Activated CD4-positive, alpha-beta T cell treated with anti-CD3 and anti-CD28 coated beads for 24 hours (primary cell): ENCODE measurements around the gene STUM.

ENCODE experiments used
- DNase-seq, 2 donors: peaks; one replicate each; pipeline ENCODE4 v3.0.0-alpha.2; 2020; ENCODE audit warnings: low read depth in 2 of 2

Gene STUM

DNA sequence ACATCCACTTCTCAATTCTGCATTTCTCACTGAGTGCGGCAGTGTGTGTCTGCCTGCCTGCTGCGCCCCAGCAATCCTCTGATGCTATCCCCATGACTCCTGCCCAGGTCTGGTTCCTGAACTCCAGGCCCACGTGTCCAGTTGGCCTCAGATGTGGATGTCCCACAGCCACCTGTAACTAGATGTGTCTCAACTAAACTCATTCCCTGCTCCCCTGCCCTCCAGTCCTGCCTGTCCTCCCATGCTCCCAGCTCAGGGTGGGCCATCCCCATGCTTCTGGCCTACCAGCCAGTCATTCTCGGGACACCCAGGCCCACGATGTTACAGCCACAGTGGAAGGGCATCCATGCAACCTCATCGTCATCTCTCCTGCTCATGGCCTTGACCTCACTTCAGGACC is 76.8 kb downstream of the STUM start:
- DNase-seq = no peak

DNA sequence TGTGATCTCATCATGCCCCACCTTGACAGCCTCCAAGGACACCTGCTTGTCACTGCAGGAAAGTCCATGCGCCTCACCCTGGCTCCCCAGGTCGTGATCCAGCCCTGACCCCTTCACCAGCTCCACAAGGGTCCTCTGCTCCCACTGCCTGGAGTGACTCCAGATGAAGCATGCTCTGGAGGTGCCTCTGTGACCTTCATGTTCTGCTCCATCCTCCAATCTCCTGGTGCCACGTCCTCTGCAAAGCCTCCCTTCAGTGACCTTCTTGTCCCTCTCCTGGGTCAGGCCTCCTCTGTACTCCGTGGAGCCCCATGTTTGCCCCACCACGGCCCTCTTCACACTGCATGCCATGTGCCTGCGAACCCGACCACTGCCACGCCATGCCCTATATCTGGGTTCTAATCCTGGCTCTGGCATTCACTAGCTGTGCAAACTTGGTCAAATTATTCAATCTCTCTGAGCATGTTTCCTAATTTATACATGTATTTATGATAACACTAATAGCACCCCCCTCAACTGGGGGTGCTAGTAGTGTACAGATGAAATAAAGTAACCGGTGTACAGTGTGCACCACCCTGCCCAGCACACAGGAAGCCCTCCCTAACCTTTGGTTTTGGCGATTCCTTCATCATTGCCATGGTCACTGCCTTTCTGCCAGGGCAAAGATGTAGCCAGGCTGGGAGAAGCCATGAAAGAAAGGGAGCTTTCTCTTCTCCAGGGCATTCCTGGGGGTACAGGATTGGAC is 77.4 kb downstream of the STUM start:
- DNase-seq = no peak

DNA sequence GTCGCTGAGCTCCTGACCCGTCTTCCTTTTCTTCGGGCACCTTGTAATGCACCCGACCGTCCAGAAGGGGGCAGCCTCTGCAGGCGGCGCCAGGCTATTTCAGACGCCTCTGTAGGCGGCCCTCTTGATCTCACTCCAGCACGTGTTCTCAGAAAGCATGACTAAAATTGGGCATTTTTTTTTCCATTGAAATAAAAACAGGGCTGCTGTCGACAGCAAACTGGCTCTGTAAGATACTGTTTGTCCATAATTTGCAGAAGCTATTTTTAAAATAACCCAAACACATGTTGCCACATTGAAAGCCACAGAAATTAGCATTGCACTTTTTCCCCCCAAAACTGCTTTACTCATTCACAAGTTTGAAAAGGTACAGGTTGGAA is 78.0 kb downstream of the STUM start:
- peak; percentile 72 to 74 for DNase-seq

DNA sequence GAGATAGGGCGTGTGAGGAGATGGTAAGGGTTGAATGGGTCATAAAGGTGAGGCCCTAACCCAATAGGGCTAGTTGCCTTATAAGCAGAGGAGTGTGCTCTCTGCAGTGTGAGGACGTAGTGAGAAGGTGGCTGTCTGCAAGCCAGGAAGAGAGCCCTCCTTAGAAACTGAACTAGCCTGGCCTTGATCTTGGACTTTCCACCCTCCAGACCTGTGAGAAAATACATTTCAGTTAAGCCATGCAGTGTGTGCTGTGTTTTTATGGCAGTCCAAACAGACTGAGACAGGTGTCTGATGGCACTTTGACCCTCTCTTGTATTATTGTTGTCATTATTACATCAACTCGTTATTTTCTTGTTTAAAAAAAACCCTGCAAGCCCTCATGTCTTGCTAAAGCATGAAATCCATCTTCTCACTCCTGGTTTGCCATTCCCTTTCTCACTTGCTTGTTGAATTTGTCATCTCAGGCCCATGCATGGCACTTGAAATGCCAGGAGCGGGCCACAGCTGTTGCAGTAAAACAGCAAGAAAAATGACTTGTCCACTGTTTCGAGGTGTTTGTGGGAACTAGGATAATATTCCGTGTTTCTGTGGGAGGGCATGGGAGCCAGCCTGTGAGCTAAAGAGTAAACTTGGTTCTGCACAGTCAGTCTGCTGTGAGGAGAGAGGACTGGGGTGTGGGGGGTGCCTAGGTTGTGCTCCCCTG is 78.6 kb downstream of the STUM start:
- no peak for DNase-seq

DNA sequence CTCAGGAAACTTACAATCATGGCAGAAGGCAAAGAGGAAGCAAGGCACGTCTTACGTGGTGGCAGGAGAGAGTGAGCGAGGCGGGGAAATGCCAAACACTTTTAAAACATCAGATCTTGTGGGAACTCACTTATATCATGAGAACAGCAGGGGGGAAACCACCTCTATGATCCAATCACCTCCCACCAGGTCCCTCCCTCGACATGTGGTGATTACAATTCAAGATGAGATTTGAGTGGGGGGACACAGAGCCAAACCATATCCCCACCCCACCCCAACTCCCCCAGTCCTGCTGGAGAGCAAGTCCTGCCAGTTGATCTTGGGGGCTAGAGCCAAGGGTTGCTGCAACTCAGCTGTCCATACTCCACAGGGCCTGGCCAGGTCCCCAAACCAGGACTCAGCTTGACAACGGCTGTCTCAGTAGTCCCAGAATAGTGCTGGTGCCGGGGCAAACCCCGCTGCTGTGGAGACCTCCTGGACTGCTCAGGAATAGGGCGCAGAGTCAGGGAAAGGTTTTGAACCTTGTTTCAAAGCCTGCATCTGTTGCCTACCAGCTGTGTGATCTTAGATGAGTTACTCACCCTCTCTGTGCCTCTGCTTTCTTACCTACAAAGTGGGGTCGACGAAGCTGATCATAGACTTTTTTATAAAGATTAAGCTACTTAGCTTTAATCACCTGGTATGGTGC is 79.5 kb downstream of the STUM start:
- no peak for DNase-seq

DNA sequence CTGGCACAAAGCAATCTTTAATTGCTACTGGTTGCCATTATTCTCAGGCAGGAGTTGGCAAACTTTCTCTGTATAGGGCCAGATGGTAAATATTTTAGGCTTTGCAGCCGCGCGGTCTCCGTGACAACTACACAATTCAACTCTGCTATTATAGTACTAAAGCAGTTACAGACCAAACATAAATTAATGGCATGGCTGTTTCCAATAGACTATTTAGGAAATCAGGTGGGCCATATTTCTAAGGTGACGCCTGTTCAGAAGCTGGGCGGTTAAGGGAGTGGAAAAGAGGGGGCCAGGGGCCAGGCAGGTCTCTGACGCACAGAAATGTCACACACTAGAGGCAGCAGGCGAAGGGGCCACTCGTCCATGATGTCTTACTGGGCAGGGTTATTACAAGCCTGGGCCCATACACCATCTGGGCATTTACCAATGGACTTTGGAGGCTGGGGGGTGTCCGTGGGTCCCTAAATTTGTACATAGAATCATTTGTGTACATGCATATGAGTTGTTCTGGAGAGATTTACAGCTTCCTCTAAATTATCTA is 80.1 kb downstream of the STUM start:
- no peak for DNase-seq

DNA sequence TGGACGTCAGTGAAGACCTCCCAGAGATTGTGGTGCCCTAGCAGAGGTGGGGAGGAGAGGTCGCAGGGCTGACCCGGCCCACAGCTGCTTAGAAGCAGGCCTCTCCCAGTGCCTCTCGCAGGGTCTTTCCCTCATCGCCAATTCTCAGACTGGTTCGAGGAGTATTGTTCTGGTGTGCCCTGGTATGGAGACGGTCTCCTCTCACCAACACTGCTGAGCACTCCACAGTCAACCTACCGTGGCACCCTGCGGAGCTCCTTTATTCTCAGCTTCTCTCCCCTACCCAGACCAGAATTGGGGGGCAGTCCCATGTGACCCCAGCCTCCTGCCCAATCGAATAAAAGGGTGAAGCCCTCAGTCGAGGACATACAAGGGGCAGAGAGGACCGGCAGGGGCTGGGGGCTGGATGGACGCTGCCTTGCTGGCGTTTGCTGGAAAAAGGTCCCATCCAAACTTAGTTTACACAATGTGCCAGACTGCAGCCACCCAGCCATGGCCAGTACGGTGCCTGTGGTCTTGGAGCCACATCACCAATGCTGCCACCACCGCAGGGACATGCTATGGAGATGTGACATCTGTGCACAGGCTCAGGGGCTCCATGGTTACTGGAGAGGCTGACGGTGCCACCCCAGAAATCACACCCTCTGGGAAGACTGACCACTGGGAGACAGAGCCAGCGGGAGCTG is 80.8 kb downstream of the STUM start:
- no peak for DNase-seq

DNA sequence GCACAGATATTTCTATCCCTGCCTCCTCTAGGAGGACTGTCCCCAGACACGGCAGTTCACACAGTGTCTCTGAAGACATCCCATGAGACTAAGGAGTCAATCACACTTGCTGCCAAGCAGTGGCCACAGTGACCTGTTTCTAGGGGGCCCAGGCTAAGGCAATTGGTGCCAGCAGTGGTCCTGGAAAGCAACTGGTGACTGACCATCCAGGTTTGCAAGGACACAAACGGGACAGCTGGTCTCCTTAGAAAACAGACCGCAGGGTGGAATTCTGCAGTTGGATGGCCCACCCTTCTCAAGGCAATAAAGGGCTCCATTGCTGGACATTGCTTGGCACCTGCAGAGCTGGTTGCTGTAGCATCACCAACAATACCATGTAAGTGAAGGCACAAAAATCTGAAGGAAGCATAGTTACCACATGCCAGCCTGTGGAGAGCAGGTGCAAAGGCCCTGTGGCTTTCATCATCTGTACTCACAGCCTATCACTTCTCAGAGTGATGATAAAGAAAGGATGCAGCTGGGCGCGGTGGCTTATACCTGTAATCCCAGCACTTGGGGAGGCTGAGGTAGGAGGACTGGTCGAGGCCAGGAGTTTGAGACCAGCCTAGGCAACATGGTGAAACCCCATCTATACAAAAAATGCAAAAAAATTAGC is 81.5 kb downstream of the STUM start:
- DNase-seq = no peak

DNA sequence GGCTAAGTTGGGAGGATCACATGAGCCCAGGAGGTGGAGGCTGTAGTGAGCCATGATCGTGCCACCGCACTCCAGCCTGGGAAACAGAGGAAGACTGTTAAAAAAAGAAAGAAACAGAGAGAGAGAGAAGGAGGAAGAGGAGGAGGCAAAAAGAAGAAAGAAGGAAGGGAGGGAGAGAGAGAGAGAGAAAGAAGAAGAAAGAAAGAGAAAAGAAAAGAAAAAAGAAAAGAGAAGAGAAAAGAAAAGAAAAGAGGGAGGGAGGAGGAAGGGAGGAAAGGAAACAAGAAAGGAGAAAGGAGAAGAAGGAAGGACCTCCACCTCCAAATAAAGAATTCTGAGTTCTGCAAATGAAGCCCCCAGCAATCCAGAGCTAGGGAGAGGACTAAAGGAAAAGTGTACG is 82.0 kb downstream of the STUM start:
- DNase-seq = no peak

DNA sequence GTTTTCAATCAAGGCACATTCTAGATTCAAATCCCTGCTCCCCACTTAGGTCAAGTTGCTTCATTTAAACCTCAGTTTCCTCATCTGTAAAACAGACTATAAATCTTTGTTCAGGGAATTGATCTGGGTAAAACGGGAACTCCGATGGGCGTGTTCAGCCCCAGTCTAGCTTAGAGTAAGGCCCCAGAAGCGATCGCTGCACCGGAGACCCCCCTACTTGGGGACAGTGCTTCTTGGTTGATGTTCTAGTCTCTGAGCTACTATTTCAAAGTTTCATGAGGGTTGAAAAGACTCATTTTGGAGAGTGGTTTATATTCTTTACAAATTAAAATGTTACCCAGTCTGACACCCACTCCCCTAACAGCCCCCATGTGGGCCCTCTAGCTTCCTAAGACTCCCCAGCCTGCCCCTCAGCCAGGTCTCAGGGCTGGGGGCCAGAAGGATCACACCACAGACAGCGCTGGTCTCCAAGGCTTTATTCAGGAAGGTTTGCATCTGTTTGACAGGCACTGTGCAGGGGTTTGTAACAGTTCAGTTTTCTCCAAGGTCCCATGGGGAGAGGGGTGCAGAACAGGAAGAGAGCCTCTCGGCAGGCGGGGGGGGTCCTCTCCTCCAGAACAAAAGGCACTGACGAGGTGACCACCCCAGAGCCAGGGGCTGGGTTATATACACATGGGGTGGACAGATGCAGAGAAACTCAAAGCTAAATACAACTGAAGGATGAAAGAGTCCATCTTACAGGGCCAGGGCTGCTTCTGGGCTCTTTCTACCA is 82.9 kb downstream of the STUM start:
- no peak for DNase-seq

DNA sequence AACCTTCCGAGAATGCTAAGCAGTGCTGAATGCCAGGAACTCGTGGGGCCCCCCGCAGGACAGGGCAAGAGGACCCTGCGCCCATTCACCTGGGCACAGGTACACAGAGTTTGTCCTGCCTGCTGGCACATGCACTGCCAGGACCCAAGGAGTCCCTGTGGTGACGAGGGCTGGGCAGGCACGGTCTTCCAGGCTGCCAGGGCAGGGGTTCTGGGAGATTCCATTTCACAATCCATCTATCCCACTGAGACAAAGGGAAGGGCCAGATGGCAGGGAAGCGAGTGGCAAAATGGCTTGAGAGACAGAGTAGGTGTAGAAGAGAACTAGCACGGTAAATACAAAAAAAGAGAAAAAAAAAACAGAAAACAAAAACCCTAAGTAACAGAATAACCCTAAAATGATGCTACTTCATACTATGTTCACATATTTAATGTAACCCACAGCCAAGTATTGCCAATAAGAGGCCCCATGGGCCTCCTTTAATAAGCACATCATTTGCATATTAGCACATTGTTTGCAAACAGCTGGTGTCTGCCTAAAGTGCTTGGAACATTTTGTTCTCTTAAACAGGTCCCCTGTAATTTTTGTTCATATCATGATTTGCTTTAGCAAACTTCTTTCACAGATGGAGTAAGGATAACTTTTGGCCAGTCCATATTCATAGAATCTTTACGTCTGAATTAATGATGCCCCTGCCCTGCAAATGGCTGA is 83.8 kb downstream of the STUM start:
- no peak for DNase-seq

DNA sequence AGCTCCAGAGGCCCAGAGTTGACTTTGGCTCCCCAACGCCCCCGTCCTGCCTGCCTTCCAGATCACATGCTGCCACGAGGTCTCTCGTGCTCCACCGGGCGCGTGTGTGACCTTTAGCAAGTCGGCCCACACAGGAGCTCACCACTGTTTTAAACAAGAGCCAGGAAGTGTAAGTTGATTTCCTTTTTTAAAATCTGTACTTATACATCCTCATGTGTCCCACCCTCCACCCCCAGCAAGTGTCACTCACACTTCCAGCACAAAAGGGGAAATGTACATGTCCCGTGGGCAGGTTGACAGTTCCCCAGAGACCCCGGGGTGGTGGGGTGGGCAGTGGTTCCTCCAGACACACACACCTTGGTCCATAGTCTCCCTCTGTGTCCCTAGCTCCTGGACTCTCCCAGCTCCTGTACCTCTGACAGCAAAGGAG is 84.4 kb downstream of the STUM start:
- no peak for DNase-seq

DNA sequence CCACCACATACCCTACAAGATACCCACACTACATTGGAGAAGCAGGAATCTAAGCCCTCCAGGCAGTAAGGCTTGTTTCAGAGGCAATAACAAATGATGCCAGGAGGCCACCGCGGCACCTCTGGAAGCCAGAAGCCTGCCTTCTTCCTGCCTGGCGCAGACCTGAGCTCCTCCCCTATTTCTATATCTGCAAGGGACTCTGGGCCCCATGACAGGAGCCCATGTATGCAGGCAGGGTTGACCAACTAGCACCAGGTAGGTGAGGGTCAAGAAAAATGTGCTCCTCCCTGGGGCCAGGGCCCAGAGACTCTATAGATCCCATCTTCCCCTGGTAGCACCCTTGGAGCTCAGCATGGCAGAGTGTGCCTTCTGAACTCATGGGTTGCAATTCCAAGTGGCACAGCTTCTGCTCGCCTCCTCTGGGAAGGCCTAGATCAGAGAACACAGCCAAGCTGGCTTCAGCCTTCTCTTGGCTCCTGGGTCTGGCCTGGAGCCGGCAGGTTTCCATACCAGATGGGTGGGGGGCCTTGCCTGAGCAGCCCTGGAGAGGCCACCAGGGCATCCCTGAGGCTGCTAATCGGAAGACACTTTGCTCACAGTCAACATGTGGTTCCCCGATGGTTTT is 85.1 kb downstream of the STUM start:
- no peak for DNase-seq

DNA sequence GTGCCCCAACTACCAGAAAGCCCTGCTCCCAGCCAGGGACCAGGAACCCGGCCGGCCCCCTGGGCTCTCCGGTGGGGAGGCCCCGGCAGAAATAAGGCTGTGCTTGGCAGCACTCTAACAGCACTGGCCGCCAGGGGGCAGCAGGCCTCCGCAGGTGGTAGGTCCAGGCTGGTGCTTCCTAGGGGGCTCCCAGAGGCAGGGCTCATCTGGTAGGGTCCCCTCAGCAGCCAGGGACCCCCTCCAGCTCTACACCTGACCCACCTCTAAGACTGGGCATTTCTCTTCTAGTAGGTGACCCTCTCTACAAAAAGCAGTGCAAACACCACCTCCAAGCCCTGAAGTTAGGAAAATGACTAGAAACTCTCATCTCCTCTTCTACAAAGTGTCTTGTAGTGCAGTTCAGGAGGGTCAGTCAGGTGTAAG is 85.6 kb downstream of the STUM start:
- DNase-seq = peak; percentile 73 to 76

DNA sequence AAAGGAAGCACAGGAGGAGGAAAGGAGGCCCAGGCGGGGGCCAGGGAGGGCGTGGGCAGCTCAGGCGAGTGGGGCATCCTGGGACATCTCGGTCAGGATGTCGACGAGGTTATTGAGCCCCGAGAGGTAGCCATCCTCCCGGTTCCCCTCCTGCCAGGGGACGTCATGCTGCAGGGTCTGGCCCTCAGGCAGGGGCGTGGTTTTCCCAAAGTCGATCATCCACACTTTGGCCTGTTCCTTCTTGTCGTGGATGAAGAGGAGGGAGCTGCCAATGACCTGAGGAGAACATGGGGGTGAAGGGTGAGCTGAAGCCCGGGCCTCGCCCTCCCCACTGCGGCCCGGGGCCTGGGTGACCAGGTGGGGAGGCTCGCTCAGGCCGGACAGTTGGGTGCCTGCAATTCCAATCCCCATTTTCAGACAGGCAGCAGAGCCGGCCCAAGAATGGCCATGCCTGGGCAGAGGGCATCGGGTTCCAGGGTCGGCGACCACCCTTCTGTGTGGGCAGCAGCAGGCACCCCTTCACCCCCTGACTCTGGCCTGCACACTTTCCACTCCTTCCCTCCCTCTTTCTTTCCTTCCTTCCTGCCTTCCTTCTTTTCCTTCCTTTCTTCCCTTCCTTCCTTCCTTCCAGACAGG is 86.2 kb downstream of the STUM start:
- no peak for DNase-seq

DNA sequence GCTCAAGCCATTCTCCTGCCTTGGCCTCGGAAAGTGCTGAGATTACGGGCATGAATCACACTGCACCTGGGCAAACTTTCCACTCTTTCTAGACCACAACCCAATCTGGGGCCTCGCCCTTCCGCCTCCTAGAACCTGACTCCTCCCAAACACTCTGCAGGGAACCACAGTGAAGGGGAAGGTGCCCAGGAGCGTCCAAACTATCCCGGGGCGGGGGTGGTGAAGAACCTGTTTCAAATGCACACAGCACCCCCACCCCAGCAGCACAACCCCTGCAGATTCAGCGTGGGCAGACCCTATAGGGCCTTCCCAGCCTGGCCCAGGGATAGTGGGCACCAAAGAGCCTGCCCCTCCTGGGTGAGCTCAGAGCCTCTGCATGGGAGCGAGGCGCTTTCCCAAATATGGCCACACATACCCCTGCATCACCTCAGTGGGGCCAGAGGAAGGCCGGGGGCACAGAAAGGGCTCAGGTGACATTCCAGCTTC is 86.9 kb downstream of the STUM start:
- peak in 1 of 2 donors; percentile 50 for DNase-seq

DNA sequence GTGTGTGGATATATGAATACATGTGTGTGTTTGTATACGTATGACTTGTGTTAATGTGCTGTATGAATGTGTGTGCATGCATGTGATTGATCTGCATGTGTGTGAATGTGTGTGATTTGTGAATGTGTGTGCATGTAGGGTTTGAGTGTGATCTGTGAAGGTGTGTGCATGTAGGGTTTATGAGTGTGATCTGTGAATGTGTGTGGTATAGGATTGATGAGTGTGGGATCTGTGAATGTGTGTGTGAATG is 88.2 kb downstream of the STUM start:
- no peak for DNase-seq

DNA sequence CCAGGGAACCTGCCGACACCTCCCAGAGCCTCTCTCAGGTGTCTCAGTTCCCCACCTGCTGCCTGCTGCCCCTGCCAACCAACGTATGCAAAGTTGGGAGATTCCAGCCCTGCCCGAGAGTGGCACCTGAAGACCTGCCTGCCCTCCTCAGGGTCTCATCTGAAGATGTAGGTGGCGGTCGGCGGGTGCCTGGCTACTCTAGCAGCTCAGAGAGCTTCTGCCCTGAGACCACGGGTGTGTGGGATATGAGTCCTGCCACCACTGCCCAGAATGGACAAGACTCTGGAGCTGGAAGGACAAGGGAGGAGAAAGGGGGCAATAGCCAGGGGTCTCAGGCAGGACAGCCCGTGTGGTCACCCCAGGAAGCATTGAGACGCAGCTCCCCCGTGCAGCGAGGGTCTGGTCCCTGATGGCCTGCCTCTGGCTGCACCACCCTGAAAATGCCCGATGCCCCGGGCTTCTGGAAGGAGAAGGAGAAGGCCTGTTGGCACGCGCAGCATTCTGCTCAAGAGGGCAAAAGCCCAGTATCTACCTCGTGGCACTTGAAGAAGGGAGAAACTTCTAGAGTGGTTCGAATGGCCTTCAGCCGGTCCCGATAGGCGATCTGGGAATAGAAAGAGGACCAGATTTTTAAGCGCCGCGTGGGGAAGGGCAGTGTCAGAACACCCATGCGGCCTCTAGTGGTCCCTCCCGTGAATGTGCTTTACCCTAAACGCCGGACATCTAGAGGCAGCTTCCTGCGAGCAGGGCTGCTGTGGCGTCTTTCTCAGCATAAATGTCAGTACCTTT is 88.8 kb downstream of the STUM start:
- no peak for DNase-seq
